Peyer's patch (tissue), 4 donors: Measurements from ENCODE around the gene ARHGEF16. TPM values are rescaled to one million over a fixed set of nuclear protein-coding genes. Genes with fewer than 3 reads are reported as not detected.

Experiments
- DNase-seq, 3 donors: peaks; one replicate each; pipeline ENCODE4 v3.0.0-alpha.2; 2017 to 2019
- H3K27ac ChIP-seq, 4 donors: fragments of 200-600 bp; sonication (generic); one replicate each; pipeline ENCODE4 v1.5.1; 2016 to 2019
- H3K27me3 ChIP-seq, 2 donors: fragments of 200-600 bp; sonication (generic); one replicate each; pipeline ENCODE4 v1.5.1; 2019
- H3K36me3 ChIP-seq, 3 donors: fragments of 200-600 bp; sonication (generic); one replicate each; pipeline ENCODE4 v1.5.1; 2016 to 2019
- H3K4me1 ChIP-seq, 4 donors: fragments of 200-600 bp; sonication (generic); one replicate each; pipeline ENCODE4 v1.5.1; 2016 to 2019
- H3K4me3 ChIP-seq, 4 donors: fragments of 200-600 bp; sonication (generic); 1 replicate in 3 of 4; 2 replicates in 1 of 4; pipeline ENCODE4 v1.5.1; 2016 to 2019; ENCODE audit warnings: mild to moderate bottlenecking in 1 of 4
- H3K9me3 ChIP-seq, 4 donors: fragments of 200-600 bp; sonication (generic); one replicate each; pipeline ENCODE4 v1.5.1; 2016 to 2019; ENCODE audit warnings: mild to moderate bottlenecking in 1 of 4
- POLR2A ChIP-seq, 2 donors: fragments of 450-650 bp; IDR thresholded peaks; one replicate each; pipeline ENCODE4 v1.5.1; 2017; ENCODE audit warnings: antibody characterized with exemption in 2 of 2, mild to moderate bottlenecking in 2 of 2, moderate library complexity in 2 of 2
- total RNA-seq, 4 donors: library from RNA; depleted of rRNA; stranded (reverse); fragments of >200 nt; gene quantifications; one replicate each; pipeline ENCODE4 v1.1.0, GENCODE V29; 2016
- TF ChIP-seq, protein P1 (sequence below), 6 experiments: fragments of 450-650 bp in 4 of 6; fragments of 200-600 bp in 2 of 6; sonication (generic) in 1 of 6; IDR thresholded peaks; one replicate each; pipeline ENCODE4 v1.5.1; 2017 to 2019; ENCODE audit warnings: antibody characterized with exemption in 6 of 6, mild to moderate bottlenecking in 3 of 6, moderate library complexity in 1 of 6

ARHGEF16 gene
- total RNA-seq, 4 donors from 2014 or later: 43.7 to 225 (median 182) TPM

DNA sequence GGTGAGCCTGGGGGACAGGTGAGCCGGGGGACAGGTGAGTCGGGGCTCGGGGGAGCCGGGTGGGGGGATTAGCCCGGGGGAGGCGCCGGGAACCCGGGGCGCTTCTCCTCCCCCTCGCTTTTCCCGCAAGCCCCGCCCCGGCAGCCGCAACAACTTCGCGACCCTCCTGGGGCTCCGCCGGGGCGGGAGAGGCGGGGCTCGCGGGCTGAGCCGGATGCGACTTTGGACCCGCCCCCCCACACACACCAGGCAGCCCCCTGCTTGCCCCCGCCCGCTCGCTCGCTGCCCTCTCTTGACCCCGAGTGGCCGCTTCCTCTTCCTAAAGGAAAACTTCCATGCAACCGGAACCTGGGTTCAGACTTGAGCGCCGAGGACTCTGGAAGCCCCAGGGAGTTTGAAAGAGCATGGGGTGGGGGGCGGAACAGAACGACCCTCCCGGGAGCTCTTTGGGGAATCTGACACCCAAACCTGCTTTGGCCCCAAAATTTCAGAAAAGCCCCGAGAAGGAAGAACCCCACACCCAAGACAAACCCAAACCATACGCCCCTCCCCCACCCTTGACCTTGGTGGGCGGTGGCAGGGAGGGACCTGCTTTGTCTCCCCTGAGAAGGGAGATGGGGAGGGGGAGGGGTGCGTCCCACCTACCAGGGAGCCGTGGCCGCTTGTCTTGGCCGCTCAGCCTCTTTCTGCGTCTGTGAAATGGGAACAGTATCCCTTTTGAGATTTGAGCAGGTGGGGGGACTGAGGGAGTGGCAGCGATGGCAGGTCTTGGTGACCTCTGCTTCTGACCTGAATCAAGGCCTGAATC is 550 bp downstream of the ARHGEF16 start:
- Histone ChIP-seq H3K9me3 (no peaks in the 10 kb centered on the region), H3K36me3 (no peaks in the 10 kb centered on the region), H3K4me3 (peak overlapping the region; percentile 51 to 97 (median 75)), H3K27me3 (no peaks in the 10 kb centered on the region), H3K27ac (peak overlapping the region in 3 of 4 donors; percentile 90 to 99 (median 98)), H3K4me1 (peaks cover 8 to 64% (median 14%) of the 10 kb centered on the region in 4 donors)
- TF ChIP-seq POLR2A (IDR thresholded peaks at IDR 0.05): peak in 1 of 2 donors; percentile 15
- TF ChIP-seq, protein P1, sequence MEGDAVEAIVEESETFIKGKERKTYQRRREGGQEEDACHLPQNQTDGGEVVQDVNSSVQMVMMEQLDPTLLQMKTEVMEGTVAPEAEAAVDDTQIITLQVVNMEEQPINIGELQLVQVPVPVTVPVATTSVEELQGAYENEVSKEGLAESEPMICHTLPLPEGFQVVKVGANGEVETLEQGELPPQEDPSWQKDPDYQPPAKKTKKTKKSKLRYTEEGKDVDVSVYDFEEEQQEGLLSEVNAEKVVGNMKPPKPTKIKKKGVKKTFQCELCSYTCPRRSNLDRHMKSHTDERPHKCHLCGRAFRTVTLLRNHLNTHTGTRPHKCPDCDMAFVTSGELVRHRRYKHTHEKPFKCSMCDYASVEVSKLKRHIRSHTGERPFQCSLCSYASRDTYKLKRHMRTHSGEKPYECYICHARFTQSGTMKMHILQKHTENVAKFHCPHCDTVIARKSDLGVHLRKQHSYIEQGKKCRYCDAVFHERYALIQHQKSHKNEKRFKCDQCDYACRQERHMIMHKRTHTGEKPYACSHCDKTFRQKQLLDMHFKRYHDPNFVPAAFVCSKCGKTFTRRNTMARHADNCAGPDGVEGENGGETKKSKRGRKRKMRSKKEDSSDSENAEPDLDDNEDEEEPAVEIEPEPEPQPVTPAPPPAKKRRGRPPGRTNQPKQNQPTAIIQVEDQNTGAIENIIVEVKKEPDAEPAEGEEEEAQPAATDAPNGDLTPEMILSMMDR (IDR thresholded peaks at IDR 0.05): no peak
- DNase-seq: peak in 2 of 3 donors; percentile 72 to 80

DNA sequence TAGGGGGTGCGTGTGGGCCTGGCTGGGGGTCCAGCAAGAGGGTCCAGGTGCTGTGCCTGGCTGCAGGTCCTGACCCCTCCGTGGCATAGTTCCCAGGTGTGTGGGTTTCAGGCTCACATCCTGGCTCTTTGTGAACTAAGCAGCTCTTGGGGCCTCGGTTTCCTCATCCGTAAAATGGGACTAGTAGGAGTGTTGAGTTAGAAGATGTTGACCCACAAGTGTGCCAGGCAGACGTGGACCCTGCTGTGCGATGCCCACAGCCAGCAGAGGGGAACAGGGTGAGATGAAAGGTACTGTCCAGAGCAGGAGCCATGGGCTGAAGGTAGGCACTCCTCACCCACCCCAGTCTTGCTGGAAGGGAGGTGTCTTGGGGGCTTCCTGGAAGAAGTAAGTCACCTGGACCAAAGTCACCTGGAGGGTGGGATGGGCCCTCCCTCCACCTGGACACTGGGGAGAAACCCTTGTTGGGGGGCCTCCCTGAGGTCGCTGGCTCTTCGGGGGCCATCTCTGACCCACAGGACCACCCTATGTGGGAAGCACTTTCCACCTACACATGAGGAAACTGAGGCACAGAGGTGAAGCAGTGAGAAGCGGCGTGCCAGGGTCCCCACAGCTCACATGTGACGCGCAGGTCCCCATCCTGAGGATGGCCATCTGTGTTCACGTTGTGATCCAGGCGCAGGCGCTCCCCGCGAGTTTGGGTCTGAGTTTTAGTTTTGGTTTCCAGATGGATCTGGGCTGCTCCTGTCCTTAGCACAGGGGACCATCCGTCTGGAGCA is 1.4 kb downstream of the ARHGEF16 start:
- Histone ChIP-seq H3K27ac (peak overlapping the region in 3 of 4 donors; percentile 90 to 99 (median 98)), H3K4me1 (peaks cover 8 to 69% (median 16%) of the 10 kb centered on the region in 4 donors), H3K27me3 (no peaks in the 10 kb centered on the region), H3K36me3 (no peaks in the 10 kb centered on the region), H3K9me3 (no peaks in the 10 kb centered on the region), H3K4me3 (peak overlapping the region in 3 of 4 donors; percentile 51 to 97 (median 94))
- DNase-seq: no peak
- TF ChIP-seq, protein P1 (IDR thresholded peaks at IDR 0.05): no peak
- no peak for TF ChIP-seq POLR2A (IDR thresholded peaks at IDR 0.05)

DNA sequence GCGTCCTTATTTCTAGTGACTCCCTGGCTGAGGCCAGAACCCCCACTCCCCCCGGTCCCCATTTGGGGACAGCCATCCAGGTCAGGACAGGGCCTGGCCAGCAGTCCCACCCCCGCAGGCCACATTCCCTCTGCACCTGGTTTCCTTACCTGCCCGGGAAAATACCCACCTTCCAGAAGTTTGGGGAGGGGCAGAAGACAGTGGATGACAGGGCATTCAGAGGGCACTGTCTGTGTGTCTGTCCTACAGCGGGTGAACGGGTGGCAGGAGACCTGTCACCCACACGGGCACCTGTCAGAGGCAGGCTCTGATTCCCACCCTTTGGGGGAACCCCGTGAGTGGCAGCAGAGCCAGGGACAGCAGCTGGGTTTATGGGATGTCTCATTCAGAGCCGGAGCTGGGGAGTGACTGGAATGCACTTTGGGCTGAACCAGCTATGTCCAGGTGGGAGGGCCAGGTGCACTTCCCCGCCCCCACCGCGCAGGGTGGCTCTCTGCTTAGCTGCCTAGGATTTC is 2.0 kb downstream of the ARHGEF16 start:
- Histone ChIP-seq H3K36me3 (no peaks in the 10 kb centered on the region), H3K9me3 (no peaks in the 10 kb centered on the region), H3K27ac (peak overlapping the region in 3 of 4 donors; percentile 90 to 99 (median 98)), H3K4me1 (peaks cover 8 to 75% (median 17%) of the 10 kb centered on the region in 4 donors), H3K4me3 (peak overlapping the region in 2 of 4 donors; percentile 94 to 97), H3K27me3 (no peaks in the 10 kb centered on the region)
- DNase-seq: peak in 2 of 3 donors; percentile 84 to 85
- TF ChIP-seq, protein P1 (IDR thresholded peaks at IDR 0.05): no peak
- TF ChIP-seq POLR2A (IDR thresholded peaks at IDR 0.05): peak; percentile 49 to 76

DNA sequence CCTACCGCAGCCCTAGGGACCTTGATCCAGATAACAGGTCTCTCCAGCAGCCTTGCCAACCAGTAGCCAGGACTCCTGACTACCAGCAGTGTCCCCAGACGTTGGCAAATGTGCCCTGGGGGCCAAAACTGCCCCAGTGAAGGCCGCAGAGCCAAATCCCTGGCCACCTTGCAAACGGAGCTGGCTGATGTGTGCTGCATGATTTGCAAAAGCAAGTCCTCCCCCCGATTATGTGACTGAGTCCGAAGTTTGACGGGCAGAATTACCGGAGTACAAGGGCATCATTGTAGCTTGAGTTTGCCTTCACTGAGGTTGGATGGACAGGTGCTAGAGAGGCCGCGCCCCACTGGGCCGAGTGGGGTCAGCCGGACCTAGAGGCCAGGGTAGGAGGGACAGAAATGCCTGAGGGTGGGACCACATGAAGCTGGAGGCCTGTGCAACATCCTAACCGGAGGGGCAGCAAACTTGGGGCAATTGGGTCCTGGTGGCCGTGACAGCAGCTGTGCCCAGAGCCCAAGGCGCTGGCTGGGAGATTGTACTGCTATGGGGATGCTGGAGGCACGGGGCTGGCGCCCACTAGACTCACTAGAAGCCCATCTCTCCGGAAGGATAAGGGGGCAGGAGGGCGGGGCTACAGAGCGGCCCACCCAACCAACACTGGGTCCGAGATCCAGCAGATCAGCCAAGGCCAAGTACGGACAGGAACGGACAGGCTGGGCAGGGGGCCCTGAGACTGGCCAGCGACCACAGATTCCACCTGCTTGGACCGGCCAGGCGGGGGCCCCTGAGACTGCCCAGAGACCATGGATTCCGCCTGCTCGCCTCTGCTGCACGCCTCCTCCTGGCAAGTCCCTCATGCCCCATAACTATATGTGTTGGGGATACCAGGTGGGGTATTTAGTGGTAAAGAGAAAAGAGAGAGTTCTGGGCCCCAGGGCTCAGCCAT is 2.8 kb downstream of the ARHGEF16 start:
- no peak for DNase-seq
- Histone ChIP-seq H3K4me3 (peak overlapping the region in 2 of 4 donors; percentile 94 to 97), H3K4me1 (peaks cover 8 to 76% (median 17%) of the 10 kb centered on the region in 4 donors)

More for the DNA sequence above, 2.8 kb downstream of the ARHGEF16 start:
- Histone ChIP-seq H3K36me3 (no peaks in the 10 kb centered on the region), H3K27ac (peak overlapping the region in 3 of 4 donors; percentile 90 to 99 (median 98)), H3K27me3 (no peaks in the 10 kb centered on the region), H3K9me3 (no peaks in the 10 kb centered on the region)
- TF ChIP-seq POLR2A (IDR thresholded peaks at IDR 0.05): peak in 1 of 2 donors; percentile 48
- TF ChIP-seq, protein P1 (IDR thresholded peaks at IDR 0.05): no peak
